Measurements from ENCODE around the gene PHACTR3. TPM values are rescaled to one million over a fixed set of nuclear protein-coding genes. Genes with fewer than 3 reads are reported as not detected.
"Not testable (repeated sequence)": the region's sequence is repeated elsewhere in the genome, so short reads cannot be mapped to it uniquely, and the experiment has no call there.

PHACTR3 gene
- total RNA-seq = 22.3 and 22.4 TPM in 2 replicates
- long read RNA-seq, transcript PHACTR3-208 (5 exons, 1,585 nt) = major isoform, 100 of 118 reads
- long read RNA-seq, partial matches to known transcripts = 4 of 118 reads
- long read RNA-seq, other reads (novel, unspliced or antisense) = 12 of 118 reads

- H3K27me3 Mint-ChIP-seq (ENCODE audit: low read depth) = peaks cover 93% of the 10 kb centered on the region
- TF ChIP-seq CTCF (conservative IDR thresholded peaks at IDR 0.05) = no peak
- H3K4me1 Mint-ChIP-seq = peaks cover 16% of the 10 kb centered on the region
- DNase-seq (ENCODE audit: low read depth, low spot score) = peak; percentile 41
- H3K36me3 Mint-ChIP-seq (ENCODE audit: low read depth) = no peaks in the 10 kb centered on the region
- H3K4me3 Mint-ChIP-seq = peak within 1 kb of the TSS; percentile 85
- no peaks in the 10 kb centered on the region for H3K9me3 Mint-ChIP-seq
- H3K27ac Mint-ChIP-seq (ENCODE audit: unreplicated experiment) = no peak within 1 kb of the TSS
Measured at GRCh38 chr20:59603781-59604541, at the start of gene PHACTR3. PHACTR3 (plus strand) TSS chr20:59604540; CDS start chr20:59605015, 475 bp downstream.

DNA sequence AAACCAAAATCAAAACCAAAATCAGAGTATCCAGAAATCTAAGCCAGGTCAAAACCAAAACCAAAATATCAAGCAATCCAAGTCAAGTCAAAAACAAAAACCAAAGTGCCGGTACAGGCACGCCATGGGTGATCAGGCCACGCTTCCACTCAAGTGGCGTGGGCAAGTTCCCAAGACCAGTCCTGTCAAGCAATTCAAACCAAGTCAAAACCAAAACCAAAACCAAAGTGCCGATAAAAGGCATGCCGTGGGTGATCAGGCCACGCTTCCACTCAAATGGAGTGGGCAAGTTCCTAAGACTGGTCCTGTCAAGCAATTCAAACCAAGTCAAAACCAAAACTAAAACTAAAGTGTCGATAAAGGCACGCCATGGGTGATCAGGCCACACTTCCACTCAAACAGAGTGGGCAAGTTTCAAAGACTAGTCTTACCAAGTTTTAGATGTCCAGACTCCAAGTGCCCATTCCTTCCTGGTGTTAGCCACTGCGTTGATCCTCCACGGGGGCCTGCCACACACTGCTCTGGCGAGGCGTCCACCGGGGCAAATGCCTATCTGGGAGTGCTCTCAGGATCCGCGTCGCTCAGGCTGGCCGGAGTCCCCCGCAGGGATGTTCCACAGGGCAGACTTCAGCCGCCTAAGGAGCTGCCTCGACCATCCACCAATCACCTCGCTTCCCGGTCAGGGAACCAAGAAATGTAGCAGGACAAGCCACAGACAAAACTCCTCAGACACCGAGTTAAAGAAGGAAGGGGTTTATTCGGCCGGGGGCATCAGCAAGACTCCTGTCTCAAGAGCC lies 46.4 kb upstream of the PHACTR3 start:
- not testable (repeated sequence) for H3K4me1 Mint-ChIP-seq; H3K4me3 Mint-ChIP-seq; H3K9me3 Mint-ChIP-seq; DNase-seq (ENCODE audit: low read depth, low spot score); H3K36me3 Mint-ChIP-seq (ENCODE audit: low read depth); H3K27ac Mint-ChIP-seq (ENCODE audit: unreplicated experiment)
- peaks cover 25% of the 10 kb centered on the region for H3K27me3 Mint-ChIP-seq (ENCODE audit: low read depth)

GRCh38 chr20:59559024-59559817 lies 45.1 kb upstream of the PHACTR3 start:
- Mint-ChIP-seq H3K9me3 (no peaks in the 10 kb centered on the region), H3K4me3 (no peak overlapping the region), H3K36me3 (ENCODE audit: low read depth) (no peaks in the 10 kb centered on the region), H3K27ac (ENCODE audit: unreplicated experiment) (no peak overlapping the region), H3K27me3 (ENCODE audit: low read depth) (peaks cover 36% of the 10 kb centered on the region), H3K4me1 (no peaks in the 10 kb centered on the region)
- DNase-seq (ENCODE audit: low read depth, low spot score) = no peak
- no peak for TF ChIP-seq CTCF (conservative IDR thresholded peaks at IDR 0.05)

- H3K27ac Mint-ChIP-seq (ENCODE audit: unreplicated experiment) = no peak overlapping the region
- no peak for DNase-seq (ENCODE audit: low read depth, low spot score)
- TF ChIP-seq CTCF (conservative IDR thresholded peaks at IDR 0.05) = no peak
- peaks cover 34% of the 10 kb centered on the region for H3K27me3 Mint-ChIP-seq (ENCODE audit: low read depth)
- no peak overlapping the region for H3K4me3 Mint-ChIP-seq
- no peaks in the 10 kb centered on the region for H3K9me3 Mint-ChIP-seq
- no peaks in the 10 kb centered on the region for H3K36me3 Mint-ChIP-seq (ENCODE audit: low read depth)
- H3K4me1 Mint-ChIP-seq = no peaks in the 10 kb centered on the region
Measured at GRCh38 chr20:59559863-59560262, 44.5 kb upstream of the PHACTR3 start.

DNA sequence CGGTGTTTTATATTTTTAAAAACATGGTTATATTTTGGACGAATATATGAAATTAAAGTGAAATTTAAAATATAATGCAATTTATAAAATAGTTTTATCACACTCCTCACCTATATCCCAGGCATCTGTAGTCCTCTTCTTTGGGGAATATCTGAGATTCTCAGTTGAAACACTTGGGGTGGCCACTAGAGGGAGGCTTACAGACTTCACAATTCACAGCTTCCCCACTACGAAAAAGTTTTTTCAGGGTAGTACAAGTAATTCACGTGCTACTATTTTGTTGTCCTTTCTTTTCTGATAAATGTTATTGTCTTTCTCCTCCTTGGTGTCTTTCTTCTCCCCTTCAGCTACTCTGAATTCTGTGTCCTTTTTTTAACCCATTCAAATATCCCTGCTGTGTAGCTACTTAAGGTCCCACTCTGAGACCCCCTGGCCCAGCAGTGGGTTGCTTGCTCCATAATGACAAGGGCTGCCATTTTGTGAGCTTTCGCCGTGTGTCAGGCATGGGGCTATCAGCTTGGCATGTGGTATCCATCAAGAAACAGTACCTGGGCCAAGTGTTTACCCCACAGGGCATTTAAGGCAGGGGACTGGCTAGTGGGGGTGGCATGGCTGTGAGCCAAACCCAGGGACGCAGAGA lies 43.6 kb upstream of the PHACTR3 start:
- TF ChIP-seq CTCF (conservative IDR thresholded peaks at IDR 0.05) = peak; percentile 76
- no peak overlapping the region for H3K4me3 Mint-ChIP-seq
- no peak for DNase-seq (ENCODE audit: low read depth, low spot score)
- no peaks in the 10 kb centered on the region for H3K4me1 Mint-ChIP-seq
- no peak overlapping the region for H3K27ac Mint-ChIP-seq (ENCODE audit: unreplicated experiment)
- no peaks in the 10 kb centered on the region for H3K36me3 Mint-ChIP-seq (ENCODE audit: low read depth)
- H3K27me3 Mint-ChIP-seq (ENCODE audit: low read depth) = peaks cover 31% of the 10 kb centered on the region
- H3K9me3 Mint-ChIP-seq = no peaks in the 10 kb centered on the region
